HepG2 (cell line): ENCODE data around the gene STRN3. TPM values are rescaled to one million over a fixed set of nuclear protein-coding genes. Genes with fewer than 3 reads are reported as not detected.
A peak's percentile ranks its signal among the peaks of the same experiment; 100 is the strongest.

ENCODE experiments used
- ARID4A ChIP-seq: sonication (generic); formaldehyde crosslinking; IDR thresholded peaks from 2 replicates; pipeline ENCODE4 v1.5.0; 2020; ENCODE audit warnings: mild to moderate bottlenecking, missing genetic modification reagents, borderline replicate concordance
- CHD4 ChIP-seq: fragments of 200-600 bp; sonication (generic); IDR thresholded peaks from 2 replicates; pipeline ENCODE4 v1.7.0; 2017; ENCODE audit warnings: mild to moderate bottlenecking, low read length, borderline replicate concordance
- GZF1 ChIP-seq: sonication (generic); formaldehyde crosslinking; IDR thresholded peaks from 2 replicates; pipeline ENCODE4 v1.5.1; 2020; ENCODE audit warnings: mild to moderate bottlenecking, missing genetic modification reagents
- HNF4G ChIP-seq, 2 experiments: sonication (generic) in 1 of 2; formaldehyde crosslinking in 1 of 2; IDR thresholded peaks; 2 replicates each; pipeline versions ENCODE4 v1.4.0 to v1.6.1; 2011 to 2020; ENCODE audit warnings: borderline replicate concordance in 2 of 2, low read depth in 2 of 2, mild to moderate bottlenecking in 2 of 2, low read length in 1 of 2, missing genetic modification reagents in 1 of 2, moderate library complexity in 1 of 2
- NR2C2 ChIP-seq: sonication (generic); formaldehyde crosslinking; IDR thresholded peaks from 2 replicates; pipeline ENCODE4 v1.4.0; 2020; ENCODE audit warnings: missing genetic modification reagents, mild to moderate bottlenecking, moderate library complexity, borderline replicate concordance
- SRSF4 ChIP-seq: fragments of 200-400 bp; formaldehyde crosslinking; IDR thresholded peaks from one replicate; pipeline ENCODE4 v1.6.1; 2018; ENCODE audit warnings: mild to moderate bottlenecking, low read depth, low read length, moderate library complexity; ENCODE audit not compliant: poor library complexity, severe bottlenecking
- U2AF2 ChIP-seq: fragments of 200-400 bp; formaldehyde crosslinking; IDR thresholded peaks from 2 replicates; pipeline ENCODE4 v1.6.1; 2017; ENCODE audit warnings: low read depth, mild to moderate bottlenecking, low read length
- ZFP37 ChIP-seq: sonication (generic); formaldehyde crosslinking; IDR thresholded peaks from 2 replicates; pipeline ENCODE4 v1.4.0; 2020; ENCODE audit warnings: missing genetic modification reagents, borderline replicate concordance
- ZMYM4 ChIP-seq: sonication (generic); formaldehyde crosslinking; IDR thresholded peaks from 2 replicates; pipeline ENCODE4 v1.8.1; 2023; ENCODE audit warnings: mild to moderate bottlenecking, missing genetic modification reagents
- ZNF24 ChIP-seq: fragments of 450-650 bp; IDR thresholded peaks from 2 replicates; pipeline ENCODE4 v1.6.1; 2017; ENCODE audit warnings: antibody characterized with exemption, mild to moderate bottlenecking
- ZNF260 ChIP-seq: sonication (generic); formaldehyde crosslinking; IDR thresholded peaks from 2 replicates; pipeline ENCODE4 v1.4.0; 2020; ENCODE audit warnings: missing genetic modification reagents, low read depth, mild to moderate bottlenecking, borderline replicate concordance
- ZNF33B ChIP-seq: sonication (generic); formaldehyde crosslinking; IDR thresholded peaks from 2 replicates; pipeline ENCODE4 v1.5.1; 2020; ENCODE audit warnings: mild to moderate bottlenecking, missing genetic modification reagents
- ZNF660 ChIP-seq: sonication (generic); formaldehyde crosslinking; IDR thresholded peaks from 2 replicates; pipeline ENCODE4 v1.5.1; 2020; ENCODE audit warnings: mild to moderate bottlenecking, low read depth, missing genetic modification reagents, borderline replicate concordance
- ZNF780A ChIP-seq: sonication (generic); formaldehyde crosslinking; IDR thresholded peaks from 2 replicates; pipeline ENCODE4 v1.8.0; 2022; ENCODE audit warnings: mild to moderate bottlenecking, missing genetic modification reagents, moderate library complexity
- polyA plus RNA-seq, 8 experiments: library from polyadenylated mRNA; depleted of rRNA in 3 of 8; stranded (reverse) in 7 of 8; unstranded in 1 of 8; fragments of >200 nt; fragmentation: Illumina TruSeq in 4 of 8; extraction: Trizol in 4 of 8; gene quantifications; 2 replicates each; pipeline versions ENCODE4 v1.2.1 to v1.2.3, GENCODE V29; 2011 to 2016; ENCODE audit warnings: low read depth in 4 of 8, missing spikeins in 1 of 8, mixed read lengths in 1 of 8; ENCODE audit not compliant: insufficient read depth in 1 of 8
- total RNA-seq, 5 experiments: library from RNA; depleted of rRNA; stranded (reverse); fragments of >200 nt; fragmentation: Illumina TruSeq; extraction: Trizol; gene quantifications; 2 replicates each; pipeline ENCODE4 v1.2.3, GENCODE V29; 2016; ENCODE audit warnings: low read depth in 1 of 5
- TF ChIP-seq, protein P1 (sequence below): IDR thresholded peaks from 2 replicates; pipeline ENCODE4 v1.6.1; 2016; ENCODE audit warnings: low read depth
- TF ChIP-seq, protein P2 (sequence below): sonication (generic); formaldehyde crosslinking; IDR thresholded peaks from 2 replicates; pipeline ENCODE4 v1.4.0; 2020; ENCODE audit warnings: missing genetic modification reagents, borderline replicate concordance
- TF ChIP-seq, protein P3 (sequence below): sonication (generic); formaldehyde crosslinking; IDR thresholded peaks from 2 replicates; pipeline ENCODE4 v1.8.0; 2022; ENCODE audit warnings: missing genetic modification reagents, mild to moderate bottlenecking, inconsistent platforms, borderline replicate concordance

Gene STRN3
- total and polyA plus RNA-seq, 2 of the 13 experiments (the other 11 are each of a cell fraction or from before 2014, with no cell fraction given), result 49.4 to 123 TPM

- TF ChIP-seq, protein P1, sequence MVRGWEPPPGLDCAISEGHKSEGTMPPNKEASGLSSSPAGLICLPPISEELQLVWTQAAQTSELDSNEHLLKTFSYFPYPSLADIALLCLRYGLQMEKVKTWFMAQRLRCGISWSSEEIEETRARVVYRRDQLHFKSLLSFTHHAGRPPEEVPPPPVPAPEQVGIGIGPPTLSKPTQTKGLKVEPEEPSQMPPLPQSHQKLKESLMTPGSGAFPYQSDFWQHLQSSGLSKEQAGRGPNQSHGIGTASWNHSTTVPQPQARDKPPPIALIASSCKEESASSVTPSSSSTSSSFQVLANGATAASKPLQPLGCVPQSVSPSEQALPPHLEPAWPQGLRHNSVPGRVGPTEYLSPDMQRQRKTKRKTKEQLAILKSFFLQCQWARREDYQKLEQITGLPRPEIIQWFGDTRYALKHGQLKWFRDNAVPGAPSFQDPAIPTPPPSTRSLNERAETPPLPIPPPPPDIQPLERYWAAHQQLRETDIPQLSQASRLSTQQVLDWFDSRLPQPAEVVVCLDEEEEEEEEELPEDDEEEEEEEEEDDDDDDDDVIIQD (CRISPR knock-in tag), result peak; percentile 57
- TF ChIP-seq ZNF33B (CRISPR knock-in tag) (0 out of 2 replicates have a peak, but pooled peaks have one; percentile 15), ZNF660 (CRISPR knock-in tag) (no peak), HNF4G (IDR thresholded peaks at IDR 0.05; ENCODE audit: borderline replicate concordance, low read depth, low read length) (peak; percentile 51; the same call in 1 of the 2 replicates), HNF4G (CRISPR knock-in tag; IDR thresholded peaks at IDR 0.05; ENCODE audit: borderline replicate concordance, low read depth) (peak; percentile 86), GZF1 (CRISPR knock-in tag) (peak; percentile 90), ZMYM4 (CRISPR knock-in tag) (peak; percentile 94), ZFP37 (peak; percentile 93; the same call in 1 of the 2 replicates), ZNF24 (0 out of 2 replicates have a peak, but pooled peaks have one; percentile 40), ARID4A (CRISPR knock-in tag) (peak; percentile 85), ZNF780A (peak; percentile 80), SRSF4 (no peak), U2AF2 (no peak), CHD4 (peak; percentile 89), ZNF260 (CRISPR knock-in tag) (no peak; the same call in 1 of the 2 replicates), NR2C2 (no peak)
- TF ChIP-seq, protein P2, sequence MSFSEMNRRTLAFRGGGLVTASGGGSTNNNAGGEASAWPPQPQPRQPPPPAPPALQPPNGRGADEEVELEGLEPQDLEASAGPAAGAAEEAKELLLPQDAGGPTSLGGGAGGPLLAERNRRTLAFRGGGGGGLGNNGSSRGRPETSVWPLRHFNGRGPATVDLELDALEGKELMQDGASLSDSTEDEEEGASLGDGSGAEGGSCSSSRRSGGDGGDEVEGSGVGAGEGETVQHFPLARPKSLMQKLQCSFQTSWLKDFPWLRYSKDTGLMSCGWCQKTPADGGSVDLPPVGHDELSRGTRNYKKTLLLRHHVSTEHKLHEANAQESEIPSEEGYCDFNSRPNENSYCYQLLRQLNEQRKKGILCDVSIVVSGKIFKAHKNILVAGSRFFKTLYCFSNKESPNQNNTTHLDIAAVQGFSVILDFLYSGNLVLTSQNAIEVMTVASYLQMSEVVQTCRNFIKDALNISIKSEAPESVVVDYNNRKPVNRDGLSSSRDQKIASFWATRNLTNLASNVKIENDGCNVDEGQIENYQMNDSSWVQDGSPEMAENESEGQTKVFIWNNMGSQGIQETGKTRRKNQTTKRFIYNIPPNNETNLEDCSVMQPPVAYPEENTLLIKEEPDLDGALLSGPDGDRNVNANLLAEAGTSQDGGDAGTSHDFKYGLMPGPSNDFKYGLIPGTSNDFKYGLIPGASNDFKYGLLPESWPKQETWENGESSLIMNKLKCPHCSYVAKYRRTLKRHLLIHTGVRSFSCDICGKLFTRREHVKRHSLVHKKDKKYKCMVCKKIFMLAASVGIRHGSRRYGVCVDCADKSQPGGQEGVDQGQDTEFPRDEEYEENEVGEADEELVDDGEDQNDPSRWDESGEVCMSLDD (CRISPR knock-in tag), result peak; percentile 92; the same call in 1 of the 2 replicates
- TF ChIP-seq, protein P3, sequence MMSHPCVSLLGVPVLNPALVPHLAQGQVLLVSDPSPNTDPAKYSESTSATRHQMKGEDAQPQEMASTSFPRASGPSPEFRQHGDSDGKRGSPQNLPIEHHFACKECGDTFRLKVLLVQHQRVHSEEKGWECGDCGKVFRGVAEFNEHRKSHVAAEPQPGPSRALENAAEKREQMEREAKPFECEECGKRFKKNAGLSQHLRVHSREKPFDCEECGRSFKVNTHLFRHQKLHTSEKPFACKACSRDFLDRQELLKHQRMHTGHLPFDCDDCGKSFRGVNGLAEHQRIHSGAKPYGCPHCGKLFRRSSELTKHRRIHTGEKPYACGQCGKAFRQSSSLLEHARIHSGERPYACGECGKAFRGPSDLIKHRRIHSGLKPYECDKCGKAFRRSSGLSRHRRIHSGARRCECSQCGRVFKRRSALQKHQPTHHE (CRISPR knock-in tag), result peak; percentile 39; the same call in 1 of the 2 replicates
Observed at GRCh38 chr14:30874120-30874998, 151.8 kb downstream of the STRN3 start, which contains the start of gene COCH (continued).
